BJ (cell line): ENCODE results near the gene CNN2. TPM values are rescaled to one million over a fixed set of nuclear protein-coding genes. Genes with fewer than 3 reads are reported as not detected.
A peak's percentile ranks its signal among the peaks of the same experiment; 100 is the strongest.

Experiments
- CTCF ChIA-PET: fragments of 350-600 bp; formaldehyde crosslinking; extraction: SDS; loops from one replicate; lab custom pipeline; 2021; ENCODE audit warnings: antibody characterized with exemption, inconsistent platforms; lab: Yijun Ruan, JAX
- POLR2A ChIA-PET: fragments of 300-600 bp; sonication (Branson Sonifier 250); formaldehyde crosslinking; extraction: SDS; loops from one replicate; lab custom pipeline; 2021; ENCODE audit warnings: antibody characterized with exemption; lab: Charles Lee
- DNase-seq: peaks from one replicate; pipeline ENCODE4 v3.0.0-alpha.2; 2011; ENCODE audit warnings: low read depth
- H3K27me3 ChIP-seq: 2 replicates; pipeline ENCODE4 v1.6.0; 2011; ENCODE audit warnings: low read length; ENCODE audit not compliant: control insufficient read depth, insufficient read depth
- H3K36me3 ChIP-seq: 2 replicates; pipeline ENCODE4 v1.5.1; 2011; ENCODE audit warnings: low read length; ENCODE audit not compliant: control insufficient read depth, insufficient read depth
- H3K4me3 ChIP-seq: 2 replicates; pipeline ENCODE4 v1.5.1; 2011; ENCODE audit warnings: low read depth, mild to moderate bottlenecking, control low read depth, low read length
- CTCF ChIP-seq: IDR thresholded peaks from 2 replicates; pipeline ENCODE4 v1.5.1; 2011; ENCODE audit warnings: low read depth, mild to moderate bottlenecking, control low read depth, inconsistent platforms, low read length, moderate library complexity; ENCODE audit not compliant: insufficient read depth
- polyA plus RNA-seq: library from polyadenylated mRNA; depleted of rRNA; stranded (reverse); fragments of >200 nt; gene quantifications from 2 replicates; pipeline ENCODE4 v1.2.3, GENCODE V29; 2011

The CNN2 gene
- polyA plus RNA-seq, 1 experiment, result 529 TPM

GRCh38 chr19:982567-983170, 43.7 kb upstream of the CNN2 start:
- peak; percentile 15; the same call in 1 of the 2 replicates for TF ChIP-seq CTCF
- no peaks in the 10 kb centered on the region for H3K27me3 ChIP-seq
- POLR2A ChIA-PET, result interaction anchor here (0.7 kb wide), 1 partner anchor 119 kb away, joined by 5 read pairs; no protein-coding TSS in a partner anchor
- DNase-seq, result no peak
- CTCF ChIA-PET, result interaction anchor here (0.7 to 7.8 kb wide), 14 partner anchors 12 to 213 kb away, joined by 3 to 102 read pairs (median 4); partner anchors contain the start of genes MED16 and RNU6-9
- H3K36me3 ChIP-seq, result peaks cover 7% of the 10 kb centered on the region; the same call in 1 of the 2 replicates
- H3K4me3 ChIP-seq, result peak overlapping the region; percentile 45

- peak; percentile 27 for DNase-seq
- no peaks in the 10 kb centered on the region for H3K27me3 ChIP-seq
- POLR2A ChIA-PET, result interaction anchor here (0.6 to 1.0 kb wide), 3 partner anchors 52 to 260 kb away, joined by 3 read pairs; partner anchors contain the start of gene POLR2E
- peak within 1 kb of the TSS; percentile 97 for H3K4me3 ChIP-seq
- CTCF ChIA-PET, result interaction anchor here (0.6 to 7.8 kb wide), 22 partner anchors 8 to 260 kb away, joined by 3 to 102 read pairs (median 4); no protein-coding TSS in a partner anchor
- peaks cover 14% of the 10 kb centered on the region for H3K36me3 ChIP-seq
- TF ChIP-seq CTCF, result no peak
These were observed 42.0 kb upstream of the CNN2 start, which contains the start of gene WDR18 for GRCh38 chr19:984165-984967. WDR18 (plus strand) TSS chr19:984345; CDS start chr19:984354, 9 bp downstream.

GRCh38 chr19:986083-986482, 40.3 kb upstream of the CNN2 start:
- POLR2A ChIA-PET, result no interaction called here
- DNase-seq, result no peak
- TF ChIP-seq CTCF, result no peak
- CTCF ChIA-PET, result interaction anchor here (0.7 to 7.8 kb wide), 2 partner anchors 15 to 64 kb away, joined by 3 to 102 read pairs; no protein-coding TSS in a partner anchor
- Histone ChIP-seq H3K27me3 (no peaks in the 10 kb centered on the region), H3K36me3 (peaks cover 19% of the 10 kb centered on the region), H3K4me3 (no peak overlapping the region)

- no peak for DNase-seq
- H3K4me3 ChIP-seq, result no peak overlapping the region
- TF ChIP-seq CTCF, result no peak
- peaks cover 23% of the 10 kb centered on the region for H3K36me3 ChIP-seq
- no peaks in the 10 kb centered on the region for H3K27me3 ChIP-seq
- POLR2A ChIA-PET, result no interaction called here
- CTCF ChIA-PET, result interaction anchor here (0.6 to 1.1 kb wide), 4 partner anchors 16 to 125 kb away, joined by 3 to 5 read pairs (median 4); no protein-coding TSS in a partner anchor
These were observed 38.3 kb upstream of the CNN2 start for GRCh38 chr19:988081-988480.

GRCh38 chr19:988510-988909, 37.9 kb upstream of the CNN2 start:
- ChIA-PET POLR2A (no interaction called here), CTCF (interaction anchor here (0.8 to 1.1 kb wide), 2 partner anchors 16 to 125 kb away, joined by 3 to 4 read pairs; no protein-coding TSS in a partner anchor)
- Histone ChIP-seq H3K36me3 (peaks cover 23% of the 10 kb centered on the region), H3K27me3 (no peaks in the 10 kb centered on the region), H3K4me3 (no peak overlapping the region)
- TF ChIP-seq CTCF, result no peak
- DNase-seq, result no peak
